ENCODE results near the gene TOP2A.

GRCh38 chr17:40373999-40374398 is 43.7 kb downstream of the TOP2A start:
- no peak for TF ChIP-seq EZH2 (IDR thresholded peaks at IDR 0.05)
- no peak for TF ChIP-seq POLR2AphosphoS5 (IDR thresholded peaks at IDR 0.05; ENCODE audit: borderline replicate concordance, low read depth, low read length)
- TF ChIP-seq FOXP2 (optimal IDR thresholded peaks at IDR 0.05; ENCODE audit: control extremely low read depth, extremely low read length, insufficient read depth): no peak
